ENCODE measurements around the gene GOLGA6L10. TPM values are rescaled to one million over a fixed set of nuclear protein-coding genes. Genes with fewer than 3 reads are reported as not detected.
"Not testable (repeated sequence)": the region's sequence is repeated elsewhere in the genome, so short reads cannot be mapped to it uniquely, and the experiment has no call there.

The GOLGA6L10 gene
- total and polyA plus RNA-seq, 2 of the 4 experiments (the other 2 are of a cell fraction) = under 0.01 to 0.79 TPM

DNA sequence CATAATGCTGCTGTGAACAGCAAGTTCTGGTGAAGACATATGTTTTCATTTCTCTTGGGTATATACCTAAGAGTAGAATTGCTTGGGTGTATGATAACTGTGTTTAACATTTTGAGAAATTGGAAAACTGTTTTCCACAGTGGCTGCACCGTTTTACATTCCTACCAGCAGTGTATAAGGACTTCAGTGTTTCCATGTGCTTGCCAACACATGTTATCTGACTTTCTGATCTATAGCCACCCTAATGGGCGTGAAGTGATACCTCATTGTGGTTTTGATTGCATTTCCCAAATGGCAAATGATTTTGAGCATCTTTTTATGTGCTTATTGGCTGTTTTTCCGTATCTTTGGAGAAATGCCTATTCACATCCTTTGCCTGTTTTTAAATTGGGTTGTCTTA lies 18.5 kb upstream of the GOLGA6L10 start:
- H2BK5ac ChIP-seq (ENCODE audit: low read depth, low read length, poor library complexity, severe bottlenecking); H4K20me1 ChIP-seq (ENCODE audit: insufficient read depth, low read length); H4K8ac ChIP-seq (ENCODE audit: low read depth in 2 of 2, low read length in 2 of 2); DNase-seq; H2AK9ac ChIP-seq (replicated peaks; ENCODE audit: low read depth, low read length, poor library complexity); CTCF ChIA-PET; in situ Hi-C loops (cut with MboI; ENCODE audit: low sequenced_read_pairs); dilution Hi-C loops (cut with HindIII; ENCODE audit: low sequenced_read_pairs, unreplicated experiment); H3K79me1 ChIP-seq (ENCODE audit: low read depth in 1 of 2, low read length in 2 of 2); BruUV-seq (replicated peaks); H3K23ac ChIP-seq (ENCODE audit: low read depth, low read length); H3K27me3 ChIP-seq (ENCODE audit: control insufficient read depth, insufficient read depth, low read length); ATAC-seq (ENCODE audit: low read depth); H2AK5ac ChIP-seq (ENCODE audit: low read depth, low read length); H3K4me1 ChIP-seq (ENCODE audit: control insufficient read depth, insufficient read depth, low read length); H3K18ac ChIP-seq (ENCODE audit: low read depth, low read length); H3K9me3 ChIP-seq (ENCODE audit: control insufficient read depth, insufficient read depth, low read length); H3K4ac ChIP-seq (ENCODE audit: low read depth, low read length); H2BK20ac ChIP-seq (ENCODE audit: low read depth, low read length); intact Hi-C loops (cut with micrococcal nuclease); H3K27ac ChIP-seq (ENCODE audit: insufficient read depth, low read length); H2AFZ ChIP-seq (replicated peaks; ENCODE audit: low read length, poor library complexity); H3K4me2 ChIP-seq (ENCODE audit: low read depth, low read length); H2BK120ac ChIP-seq (ENCODE audit: low read depth, low read length); H4K91ac ChIP-seq (ENCODE audit: insufficient read depth, low read depth, low read length); H3K56ac ChIP-seq (ENCODE audit: extremely low read depth, insufficient read depth, low read length); H2BK15ac ChIP-seq (ENCODE audit: low read depth, low read length); H3K4me3 ChIP-seq (ENCODE audit: insufficient read depth, low read depth, low read length); H3K36me3 ChIP-seq (ENCODE audit: control insufficient read depth, insufficient read depth, low read length); POLR2A ChIA-PET (ENCODE audit: unreplicated experiment); H3K9me1 ChIP-seq (ENCODE audit: insufficient read depth, low read length); H3K14ac ChIP-seq (replicated peaks; ENCODE audit: low read depth, low read length); H3K9ac ChIP-seq (ENCODE audit: low read depth, low read length); H4K5ac ChIP-seq (ENCODE audit: low read depth, low read length): not testable (repeated sequence)
- 50% methylated on average over 1 of the region's 3 CpGs; no CpG with 5 or more reads in 1 of the 2 experiments for WGBS, 2 experiments (ENCODE audit: extremely low coverage in 2 of 2, insufficient read length in 1 of 2)
